Measurements from ENCODE around the gene DDX46. TPM values are rescaled to one million over a fixed set of nuclear protein-coding genes. Genes with fewer than 3 reads are reported as not detected.

Gene DDX46
- total RNA-seq, 1 experiment from 2014 or later: 99.3 TPM

GRCh38 chr5:134840811-134841210 is 82.2 kb downstream of the DDX46 start:
- Histone ChIP-seq H3K36me3 (ENCODE audit: control insufficient read depth in 1 of 2, insufficient read depth in 2 of 2, low read length in 2 of 2) (peaks cover 9 to 23% of the 10 kb centered on the region in 2 experiments), H3K9ac (ENCODE audit: low read length) (no peak overlapping the region), H3K4me1 (ENCODE audit: control insufficient read depth in 1 of 2, insufficient read depth in 2 of 2, low read length in 2 of 2) (peaks cover 3 to 12% of the 10 kb centered on the region in 2 experiments), H3K27ac (ENCODE audit: low read depth, low read length) (no peak overlapping the region), H3K79me2 (ENCODE audit: insufficient read depth, low read length) (no peaks in the 10 kb centered on the region), H3K4me3 (replicated peaks in 1 of 2; ENCODE audit: low read depth in 1 of 2, low read length in 2 of 2) (no peak overlapping the region), H3K9me2 (ENCODE audit: insufficient read depth) (no peaks in the 10 kb centered on the region), H3K9me3 (ENCODE audit: control insufficient read depth in 1 of 2, insufficient read depth in 1 of 2, low read depth in 1 of 2, low read length in 2 of 2) (no peaks in the 10 kb centered on the region), H3K27me3 (ENCODE audit: insufficient read depth, low read length) (no peaks in the 10 kb centered on the region), H4K20me1 (ENCODE audit: insufficient read depth) (no peaks in the 10 kb centered on the region), H2AFZ (ENCODE audit: low read depth, low read length, poor library complexity, severe bottlenecking) (no peak overlapping the region), H3K4me2 (ENCODE audit: low read length) (no peak overlapping the region)
- ATAC-seq (no peak), DNase-seq (ENCODE audit: low read depth, low spot score) (no peak)
- ChIA-PET CTCF (no interaction called here), RAD21 (ENCODE audit: low non-redundant PET in 1 of 2, low total read pairs in 2 of 2, uncharacterized antibody in 2 of 2, unreplicated experiment in 2 of 2) (no interaction called here), POLR2A (no interaction called here)
- TF ChIP-seq SP1 (IDR thresholded peaks at IDR 0.05; ENCODE audit: low read depth) (no peak), ATF3 (IDR thresholded peaks at IDR 0.05) (no peak), REST (IDR thresholded peaks at IDR 0.05; ENCODE audit: low read depth) (no peak), ZFX (IDR thresholded peaks at IDR 0.05) (no peak)
- intact Hi-C loops (cut with micrococcal nuclease): no loop called here
- BruUV-seq (replicated peaks): no TSS peak

GRCh38 chr5:134844252-134844651 is 85.7 kb downstream of the DDX46 start:
- no peaks in the 10 kb centered on the region for H3K9me3 ChIP-seq (ENCODE audit: control insufficient read depth in 1 of 2, insufficient read depth in 1 of 2, low read depth in 1 of 2, low read length in 2 of 2)
- no TSS peak for BruUV-seq (replicated peaks)
- peaks cover 6 to 15% of the 10 kb centered on the region in 2 experiments for H3K36me3 ChIP-seq (ENCODE audit: control insufficient read depth in 1 of 2, insufficient read depth in 2 of 2, low read length in 2 of 2)
- H3K4me1 ChIP-seq (ENCODE audit: control insufficient read depth in 1 of 2, insufficient read depth in 2 of 2, low read length in 2 of 2): peaks cover 22 to 38% of the 10 kb centered on the region in 2 experiments
- no peak overlapping the region for H3K4me2 ChIP-seq (ENCODE audit: low read length)
- H3K4me3 ChIP-seq (replicated peaks in 1 of 2; ENCODE audit: low read depth in 1 of 2, low read length in 2 of 2): no peak overlapping the region
- intact Hi-C loops (cut with micrococcal nuclease): no loop called here
- no peak overlapping the region for H2AFZ ChIP-seq (ENCODE audit: low read depth, low read length, poor library complexity, severe bottlenecking)
- H3K79me2 ChIP-seq (ENCODE audit: insufficient read depth, low read length): peaks cover 33% of the 10 kb centered on the region
- H3K9me2 ChIP-seq (ENCODE audit: insufficient read depth): no peaks in the 10 kb centered on the region
- ATAC-seq (no peak), DNase-seq (ENCODE audit: low read depth, low spot score) (no peak)
- H3K27me3 ChIP-seq (ENCODE audit: insufficient read depth, low read length): no peaks in the 10 kb centered on the region
- RAD21 ChIA-PET (ENCODE audit: low non-redundant PET in 1 of 2, low total read pairs in 2 of 2, uncharacterized antibody in 2 of 2, unreplicated experiment in 2 of 2): no interaction called here
- CTCF ChIA-PET: no interaction called here
- no peaks in the 10 kb centered on the region for H4K20me1 ChIP-seq (ENCODE audit: insufficient read depth)
- POLR2A ChIA-PET: no interaction called here
- no peak overlapping the region; the same call in 1 of the 2 replicates for H3K27ac ChIP-seq (ENCODE audit: low read depth, low read length)
- no peak overlapping the region for H3K9ac ChIP-seq (ENCODE audit: low read length)
- no peak for TF ChIP-seq SIN3A (IDR thresholded peaks at IDR 0.05; ENCODE audit: low read depth)
- no peak for TF ChIP-seq TCF7L2 (IDR thresholded peaks at IDR 0.05; ENCODE audit: borderline replicate concordance, extremely low read depth, insufficient read depth, insufficient read length)
- no peak for TF ChIP-seq EZH2phosphoT487 (IDR thresholded peaks at IDR 0.05; ENCODE audit: borderline replicate concordance)
- no peak for TF ChIP-seq JUND (IDR thresholded peaks at IDR 0.05)
- no peak for TF ChIP-seq EZH2 (IDR thresholded peaks at IDR 0.05)
- TF ChIP-seq SRF (IDR thresholded peaks at IDR 0.05; ENCODE audit: low read depth): no peak
- TF ChIP-seq EGR1 (IDR thresholded peaks at IDR 0.05; ENCODE audit: low read depth): no peak
- TF ChIP-seq CTCF (IDR thresholded peaks at IDR 0.05 in 2 of 3, conservative IDR thresholded peaks at IDR 0.05 in 1 of 3; ENCODE audit: borderline replicate concordance in 1 of 3, insufficient read depth in 1 of 3, low read depth in 2 of 3, low read length in 2 of 3): no peak
- TF ChIP-seq MAX (IDR thresholded peaks at IDR 0.05): no peak
- no peak for TF ChIP-seq CEBPB (IDR thresholded peaks at IDR 0.05; ENCODE audit: low read depth)

Data from HCT116 (cell line).